ENCODE measurements around the gene MACROD2. TPM values are rescaled to one million over a fixed set of nuclear protein-coding genes. Genes with fewer than 3 reads are reported as not detected.

MACROD2 gene
- total RNA-seq, 4 donors from 2014 or later = 2.1 to 28.1 (median 12.6) TPM

- Histone ChIP-seq H3K36me3 (no peaks in the 10 kb centered on the region), H3K4me1 (no peaks in the 10 kb centered on the region), H3K27me3 (no peaks in the 10 kb centered on the region), H3K4me3 (no peak overlapping the region), H3K9me3 (no peaks in the 10 kb centered on the region), H3K27ac (no peak overlapping the region)
- no peak for DNase-seq
- intact Hi-C loops (cut with DNase I; ENCODE audit: low total_unique reads) = no loop called here
- TF ChIP-seq, protein P1, sequence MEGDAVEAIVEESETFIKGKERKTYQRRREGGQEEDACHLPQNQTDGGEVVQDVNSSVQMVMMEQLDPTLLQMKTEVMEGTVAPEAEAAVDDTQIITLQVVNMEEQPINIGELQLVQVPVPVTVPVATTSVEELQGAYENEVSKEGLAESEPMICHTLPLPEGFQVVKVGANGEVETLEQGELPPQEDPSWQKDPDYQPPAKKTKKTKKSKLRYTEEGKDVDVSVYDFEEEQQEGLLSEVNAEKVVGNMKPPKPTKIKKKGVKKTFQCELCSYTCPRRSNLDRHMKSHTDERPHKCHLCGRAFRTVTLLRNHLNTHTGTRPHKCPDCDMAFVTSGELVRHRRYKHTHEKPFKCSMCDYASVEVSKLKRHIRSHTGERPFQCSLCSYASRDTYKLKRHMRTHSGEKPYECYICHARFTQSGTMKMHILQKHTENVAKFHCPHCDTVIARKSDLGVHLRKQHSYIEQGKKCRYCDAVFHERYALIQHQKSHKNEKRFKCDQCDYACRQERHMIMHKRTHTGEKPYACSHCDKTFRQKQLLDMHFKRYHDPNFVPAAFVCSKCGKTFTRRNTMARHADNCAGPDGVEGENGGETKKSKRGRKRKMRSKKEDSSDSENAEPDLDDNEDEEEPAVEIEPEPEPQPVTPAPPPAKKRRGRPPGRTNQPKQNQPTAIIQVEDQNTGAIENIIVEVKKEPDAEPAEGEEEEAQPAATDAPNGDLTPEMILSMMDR (IDR thresholded peaks at IDR 0.05) = no peak
- TF ChIP-seq POLR2A (IDR thresholded peaks at IDR 0.05) = no peak
Measured at GRCh38 chr20:15639839-15640238, 1644.5 kb downstream of the MACROD2 start.

DNA sequence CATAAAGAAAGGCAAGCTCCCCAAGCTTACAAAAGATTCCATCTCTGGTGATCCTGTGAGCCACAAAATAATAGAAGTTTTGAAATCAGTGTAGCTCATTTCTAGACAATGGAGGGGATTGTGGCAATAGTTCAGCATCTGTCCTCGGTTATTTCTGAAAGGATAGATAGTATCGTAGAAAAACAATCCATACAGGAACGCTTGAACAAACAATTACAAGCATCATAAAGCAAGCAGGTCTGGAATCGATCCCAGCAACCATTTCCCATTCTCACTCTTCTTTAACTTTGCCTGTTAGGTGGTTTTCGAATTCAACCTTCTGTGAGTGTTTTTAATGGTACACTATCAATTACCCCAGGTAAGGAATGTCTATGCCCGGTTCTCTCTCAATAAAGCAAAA, 1646.8 kb downstream of the MACROD2 start:
- intact Hi-C loops (cut with DNase I; ENCODE audit: low total_unique reads) = no loop called here
- TF ChIP-seq POLR2A (IDR thresholded peaks at IDR 0.05) = no peak
- TF ChIP-seq, protein P1 (IDR thresholded peaks at IDR 0.05) = no peak
- Histone ChIP-seq H3K4me1 (no peaks in the 10 kb centered on the region), H3K9me3 (no peaks in the 10 kb centered on the region), H3K4me3 (no peak overlapping the region), H3K36me3 (no peaks in the 10 kb centered on the region), H3K27me3 (no peaks in the 10 kb centered on the region), H3K27ac (no peak overlapping the region)
- DNase-seq = no peak

GRCh38 chr20:15642676-15643075, 1647.4 kb downstream of the MACROD2 start:
- intact Hi-C loops (cut with DNase I; ENCODE audit: low total_unique reads) = no loop called here
- H3K27ac ChIP-seq = no peak overlapping the region
- H3K4me1 ChIP-seq = no peaks in the 10 kb centered on the region
- no peak for DNase-seq
- H3K36me3 ChIP-seq = no peaks in the 10 kb centered on the region
- TF ChIP-seq, protein P1 (IDR thresholded peaks at IDR 0.05) = no peak
- no peak for TF ChIP-seq POLR2A (IDR thresholded peaks at IDR 0.05)
- no peaks in the 10 kb centered on the region for H3K9me3 ChIP-seq
- no peaks in the 10 kb centered on the region for H3K27me3 ChIP-seq
- no peak overlapping the region for H3K4me3 ChIP-seq

DNA sequence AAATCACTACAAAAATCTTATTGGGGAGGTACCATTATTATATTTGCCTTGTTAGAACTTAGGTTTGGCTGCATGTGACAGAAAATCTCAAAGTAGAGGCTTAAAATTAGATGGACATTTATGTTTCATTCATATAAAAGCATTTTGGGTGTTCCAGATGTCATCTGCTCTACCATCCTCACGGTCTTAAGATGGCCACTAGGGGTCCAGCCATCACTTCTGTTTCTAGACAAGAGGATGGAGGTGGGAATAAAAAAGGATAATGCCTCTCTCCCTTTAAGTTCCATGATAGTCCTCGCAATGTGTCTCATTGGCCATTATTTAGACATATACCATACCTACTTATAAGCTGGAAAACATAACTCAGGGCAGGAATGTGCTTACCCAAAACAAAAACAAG, 1648.4 kb downstream of the MACROD2 start:
- H3K4me3 ChIP-seq = no peak overlapping the region
- H3K36me3 ChIP-seq = no peaks in the 10 kb centered on the region
- TF ChIP-seq, protein P1 (IDR thresholded peaks at IDR 0.05) = no peak
- TF ChIP-seq POLR2A (IDR thresholded peaks at IDR 0.05) = no peak
- no peaks in the 10 kb centered on the region for H3K27me3 ChIP-seq
- H3K4me1 ChIP-seq = no peaks in the 10 kb centered on the region
- DNase-seq = no peak
- no peaks in the 10 kb centered on the region for H3K9me3 ChIP-seq
- intact Hi-C loops (cut with DNase I; ENCODE audit: low total_unique reads) = no loop called here
- H3K27ac ChIP-seq = no peak overlapping the region

GRCh38 chr20:15645816-15646215, 1650.5 kb downstream of the MACROD2 start:
- H3K4me1 ChIP-seq = no peaks in the 10 kb centered on the region
- H3K4me3 ChIP-seq = no peak overlapping the region
- no peak for TF ChIP-seq POLR2A (IDR thresholded peaks at IDR 0.05)
- TF ChIP-seq, protein P1 (IDR thresholded peaks at IDR 0.05) = no peak
- H3K27me3 ChIP-seq = no peaks in the 10 kb centered on the region
- H3K27ac ChIP-seq = no peak overlapping the region
- no peaks in the 10 kb centered on the region for H3K36me3 ChIP-seq
- no peak for DNase-seq
- intact Hi-C loops (cut with DNase I; ENCODE audit: low total_unique reads) = no loop called here
- H3K9me3 ChIP-seq = no peaks in the 10 kb centered on the region

Data from uterus (tissue), 4 donors.